ENCODE data around the gene PVALEF. TPM values are rescaled to one million over a fixed set of nuclear protein-coding genes. Genes with fewer than 3 reads are reported as not detected.

Gene PVALEF
- total RNA-seq (not detected), polyA plus RNA-seq (ENCODE audit: insufficient read length in 6 of 6) (under 1 TPM; 0.11 to 0.74 (median 0.25) TPM)
- long read RNA-seq, donor 1 = 0 reads
- long read RNA-seq, donor 2 = 0 reads
- long read RNA-seq, donor 3 = 0 reads
- long read RNA-seq, donor 4 = 0 reads
- long read RNA-seq, donor 5 = 0 reads
- long read RNA-seq, donor 6 = 0 reads
- long read RNA-seq, donor 7 = 0 reads
- long read RNA-seq, donor 8 = 0 reads
- long read RNA-seq, donor 9 = 0 reads
- long read RNA-seq, donor 10 = 0 reads
- long read RNA-seq, donor 11 = 0 reads
- long read RNA-seq, donor 12 = 0 reads

GRCh38 chr17:81165246-81166032, at the start of gene PVALEF:
Gene PVALEF, plus strand, starts transcription at chr17:81165507. Its CDS starts 15,720 bp downstream, at chr17:81181227.
- Histone ChIP-seq H3K27ac (no peak within 1 kb of the TSS), H3K27me3 (peaks cover 18 to 53% of the 10 kb centered on the region in 2 donors)
- peak; percentile 14 for ATAC-seq

GRCh38 chr17:81115749-81116464, 49.4 kb upstream of the PVALEF start:
- TF ChIP-seq, protein P1, sequence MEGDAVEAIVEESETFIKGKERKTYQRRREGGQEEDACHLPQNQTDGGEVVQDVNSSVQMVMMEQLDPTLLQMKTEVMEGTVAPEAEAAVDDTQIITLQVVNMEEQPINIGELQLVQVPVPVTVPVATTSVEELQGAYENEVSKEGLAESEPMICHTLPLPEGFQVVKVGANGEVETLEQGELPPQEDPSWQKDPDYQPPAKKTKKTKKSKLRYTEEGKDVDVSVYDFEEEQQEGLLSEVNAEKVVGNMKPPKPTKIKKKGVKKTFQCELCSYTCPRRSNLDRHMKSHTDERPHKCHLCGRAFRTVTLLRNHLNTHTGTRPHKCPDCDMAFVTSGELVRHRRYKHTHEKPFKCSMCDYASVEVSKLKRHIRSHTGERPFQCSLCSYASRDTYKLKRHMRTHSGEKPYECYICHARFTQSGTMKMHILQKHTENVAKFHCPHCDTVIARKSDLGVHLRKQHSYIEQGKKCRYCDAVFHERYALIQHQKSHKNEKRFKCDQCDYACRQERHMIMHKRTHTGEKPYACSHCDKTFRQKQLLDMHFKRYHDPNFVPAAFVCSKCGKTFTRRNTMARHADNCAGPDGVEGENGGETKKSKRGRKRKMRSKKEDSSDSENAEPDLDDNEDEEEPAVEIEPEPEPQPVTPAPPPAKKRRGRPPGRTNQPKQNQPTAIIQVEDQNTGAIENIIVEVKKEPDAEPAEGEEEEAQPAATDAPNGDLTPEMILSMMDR (IDR thresholded peaks at IDR 0.05) = no peak
- no peak overlapping the region for H3K4me3 ChIP-seq
- DNase-seq (no peak), ATAC-seq (no peak)
- intact Hi-C loops (cut with DNase I) = no loop called here
- peaks cover 0 to 17% of the 10 kb centered on the region in 2 donors for H3K4me1 ChIP-seq
- peaks cover 0 to 77% of the 10 kb centered on the region in 2 donors for H3K36me3 ChIP-seq
- H3K27ac ChIP-seq = no peak overlapping the region
- H3K27me3 ChIP-seq = peaks cover 0 to 8% of the 10 kb centered on the region in 2 donors
- H3K9me3 ChIP-seq = no peaks in the 10 kb centered on the region

More at GRCh38 chr17:81165246-81166032, at the start of gene PVALEF:
- TF ChIP-seq, protein P1 (IDR thresholded peaks at IDR 0.05) = no peak
- peak in 3 of 4 donors; percentile 16 to 82 (median 40) for DNase-seq
- Histone ChIP-seq H3K36me3 (no peaks in the 10 kb centered on the region), H3K9me3 (no peaks in the 10 kb centered on the region), H3K4me3 (peak within 1 kb of the TSS in 1 of 2 donors; percentile 9), H3K4me1 (peaks cover 0 to 15% of the 10 kb centered on the region in 2 donors)
- intact Hi-C loops (cut with DNase I) = no loop called here

DNA sequence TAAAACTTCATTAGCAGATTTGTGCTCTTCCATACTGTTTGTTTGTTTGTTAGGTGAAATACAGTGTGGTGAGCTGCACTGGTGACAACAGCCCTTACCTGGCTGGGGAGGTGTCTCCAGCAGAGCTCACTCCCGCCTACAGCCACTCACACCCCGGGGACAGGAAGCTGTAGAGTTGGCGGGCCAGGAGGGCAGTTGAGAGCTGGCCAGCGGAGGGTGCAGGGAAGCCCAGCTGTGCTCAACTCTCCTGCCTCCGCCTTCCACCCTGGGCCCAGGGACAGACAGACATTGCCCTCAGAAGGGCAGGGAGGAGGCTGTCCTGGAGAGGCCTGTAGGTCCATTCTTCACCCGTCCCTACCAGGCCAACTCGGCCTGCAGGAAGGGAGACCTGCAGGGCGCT, 48.6 kb upstream of the PVALEF start:
- peaks cover 0 to 17% of the 10 kb centered on the region in 2 donors for H3K4me1 ChIP-seq
- no peak overlapping the region for H3K27ac ChIP-seq
- peaks cover 0 to 79% of the 10 kb centered on the region in 2 donors for H3K36me3 ChIP-seq
- peaks cover 0 to 8% of the 10 kb centered on the region in 2 donors for H3K27me3 ChIP-seq
- no peak for DNase-seq
- H3K4me3 ChIP-seq = no peak overlapping the region
- no peaks in the 10 kb centered on the region for H3K9me3 ChIP-seq
- intact Hi-C loops (cut with DNase I) = no loop called here
- TF ChIP-seq, protein P1 (IDR thresholded peaks at IDR 0.05) = no peak
- no peak for ATAC-seq

DNA sequence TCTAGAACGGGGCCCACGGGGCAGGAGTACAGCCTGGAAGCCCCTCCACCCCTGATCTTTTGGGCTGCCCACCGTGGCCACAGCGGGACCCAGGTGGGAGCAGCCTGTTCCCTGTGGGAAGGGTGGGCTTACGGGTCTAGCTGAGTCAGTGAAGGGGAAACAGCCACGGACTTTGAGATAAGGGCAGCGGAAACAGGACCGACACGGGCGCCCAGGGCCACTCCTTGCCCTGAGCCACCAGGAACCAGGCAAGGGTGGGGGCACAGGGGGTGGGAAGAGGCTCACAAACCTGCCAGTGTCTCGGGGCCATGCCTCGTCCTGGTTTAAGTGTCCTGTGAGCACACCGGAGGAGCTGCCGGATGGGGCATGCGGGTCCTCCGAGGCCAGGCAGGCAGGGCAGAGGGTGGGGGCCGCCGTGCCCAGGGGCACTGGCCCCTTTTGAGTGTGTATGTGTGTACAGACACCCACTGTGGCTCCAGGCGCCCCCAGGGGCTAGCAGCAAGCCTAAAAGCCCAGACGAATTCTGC, 47.6 kb upstream of the PVALEF start:
- Histone ChIP-seq H3K9me3 (no peaks in the 10 kb centered on the region), H3K4me1 (peaks cover 0 to 17% of the 10 kb centered on the region in 2 donors), H3K27ac (no peak overlapping the region), H3K4me3 (no peak overlapping the region), H3K36me3 (peaks cover 0 to 79% of the 10 kb centered on the region in 2 donors), H3K27me3 (peaks cover 0 to 8% of the 10 kb centered on the region in 2 donors)
- ATAC-seq (no peak), DNase-seq (no peak)
- TF ChIP-seq, protein P1 (IDR thresholded peaks at IDR 0.05) = no peak
- intact Hi-C loops (cut with DNase I) = no loop called here

Measured in left lung (tissue), 14 donors.